RWPE1 (cell line): Measurements from ENCODE around the gene LRIG1.

Experiments
- CTCF ChIA-PET: fragments of 350-600 bp; sonication (Branson Sonifier 250); formaldehyde crosslinking; extraction: SDS; loops from one replicate; lab custom pipeline; 2021; lab: Yijun Ruan, JAX
- POLR2A ChIA-PET: fragments of 400-600 bp; formaldehyde crosslinking; extraction: SDS; loops from one replicate; lab custom pipeline; 2020; ENCODE audit warnings: antibody characterized with exemption; ENCODE audit not compliant: low non-redundant PET; lab: Yijun Ruan, JAX
- DNase-seq: peaks from one replicate; pipeline ENCODE4 v3.0.0; 2012; ENCODE audit warnings: low spot score
- H3K27ac ChIP-seq: fragments of 450-650 bp; 2 replicates; pipeline ENCODE4 v1.5.1; 2017
- CTCF ChIP-seq: fragments of 450-650 bp; conservative IDR thresholded peaks from 2 replicates; pipeline ENCODE4 v1.5.1; 2017; ENCODE audit warnings: low read depth, mild to moderate bottlenecking

Gene LRIG1

DNA sequence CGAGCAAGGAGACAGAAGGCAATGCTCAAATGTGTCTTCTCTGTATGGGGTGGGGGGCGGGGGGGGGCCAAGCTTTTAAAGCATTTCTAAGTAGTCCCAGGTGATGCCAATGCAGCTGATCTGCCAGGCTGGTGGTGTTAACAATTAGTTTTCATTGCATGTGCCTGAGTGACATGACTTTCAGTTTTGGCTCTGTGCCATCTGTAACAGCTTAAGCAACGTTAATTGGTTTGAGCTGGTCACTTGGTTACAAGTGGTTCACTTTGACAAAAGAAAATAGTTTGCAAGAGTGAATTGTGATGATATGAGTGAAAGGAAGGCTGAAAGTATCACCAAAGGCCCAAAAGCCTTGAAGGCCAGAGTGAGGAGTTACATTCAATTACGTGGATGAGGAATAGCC lies 26.4 kb upstream of the LRIG1 start:
- no peak for DNase-seq
- H3K27ac ChIP-seq, result no peak overlapping the region
- ChIA-PET POLR2A (no interaction called here), CTCF (no interaction called here)
- TF ChIP-seq CTCF, result no peak

GRCh38 chr3:66525771-66526170 lies 24.9 kb upstream of the LRIG1 start:
- ChIA-PET POLR2A (no interaction called here), CTCF (no interaction called here)
- no peak for TF ChIP-seq CTCF
- no peak overlapping the region for H3K27ac ChIP-seq
- DNase-seq, result no peak

GRCh38 chr3:66520724-66521123 lies 19.9 kb upstream of the LRIG1 start:
- POLR2A ChIA-PET, result no interaction called here
- CTCF ChIA-PET, result no interaction called here
- DNase-seq, result no peak
- TF ChIP-seq CTCF, result no peak
- H3K27ac ChIP-seq, result no peak overlapping the region

GRCh38 chr3:66518644-66519043 lies 17.8 kb upstream of the LRIG1 start:
- ChIA-PET CTCF (no interaction called here), POLR2A (no interaction called here)
- TF ChIP-seq CTCF, result no peak
- DNase-seq, result no peak
- H3K27ac ChIP-seq, result no peak overlapping the region

DNA sequence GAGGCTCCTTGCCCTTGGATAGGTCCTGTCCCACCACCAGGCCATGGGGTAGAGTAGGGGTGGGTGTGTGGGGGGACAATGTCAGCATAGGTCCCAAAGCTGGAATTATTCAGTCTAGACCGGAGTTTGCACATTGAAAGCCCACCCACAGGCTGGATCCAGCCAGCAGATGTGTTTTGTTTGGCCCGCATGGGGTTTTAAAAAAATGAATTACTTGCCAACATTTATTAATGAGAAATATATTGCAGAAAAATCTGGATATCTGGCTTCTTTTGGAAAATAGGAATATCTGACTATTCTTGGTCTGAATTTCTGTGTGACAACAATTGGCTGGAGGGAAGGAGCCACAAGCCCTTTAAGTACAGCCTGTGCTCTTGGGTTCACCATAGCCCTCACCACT lies 17.3 kb upstream of the LRIG1 start:
- ChIA-PET POLR2A (no interaction called here), CTCF (interaction anchor here (0.7 kb wide), 1 partner anchor 1903 kb away, joined by 3 read pairs; no protein-coding TSS in a partner anchor)
- DNase-seq, result no peak
- no peak overlapping the region for H3K27ac ChIP-seq
- no peak for TF ChIP-seq CTCF

DNA sequence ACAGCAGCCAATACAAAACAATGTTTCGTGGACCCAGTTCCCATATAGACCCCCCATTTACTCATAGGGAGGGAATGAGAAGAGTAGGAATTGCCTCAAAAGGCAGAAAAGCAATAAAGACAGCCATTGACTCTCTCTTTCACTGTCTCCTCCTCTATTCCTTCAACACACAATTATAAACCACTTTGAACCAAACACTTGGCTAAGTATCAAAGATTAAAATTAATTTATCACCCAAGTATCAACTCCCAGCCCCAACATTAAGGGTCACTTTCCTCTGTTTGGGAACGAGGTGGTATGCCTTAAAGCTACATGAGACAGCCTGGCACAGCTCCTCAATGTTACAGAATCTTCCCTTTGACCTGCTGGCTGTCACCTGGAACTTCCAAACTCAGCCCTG lies 16.4 kb upstream of the LRIG1 start:
- TF ChIP-seq CTCF, result no peak
- no peak for DNase-seq
- POLR2A ChIA-PET, result no interaction called here
- CTCF ChIA-PET, result no interaction called here
- no peak overlapping the region for H3K27ac ChIP-seq

DNA sequence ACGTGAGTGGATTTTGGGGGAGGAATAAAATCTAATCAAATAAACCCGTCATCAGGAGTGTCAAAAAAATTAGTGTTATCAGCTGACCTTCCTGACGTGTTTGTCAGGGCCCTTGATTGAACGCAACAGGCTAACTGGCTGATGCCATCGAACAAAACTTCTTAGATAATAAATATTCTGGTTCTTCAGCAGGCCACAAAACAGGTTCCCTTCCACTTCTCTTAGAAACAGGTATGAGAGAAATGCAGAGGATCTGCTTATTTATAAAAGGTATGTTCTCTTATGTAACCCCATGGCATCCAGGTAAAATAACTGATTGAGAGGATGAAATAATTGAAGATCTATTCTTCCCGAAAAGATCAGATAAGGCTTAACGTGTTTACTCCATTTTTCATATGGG lies 7.6 kb upstream of the LRIG1 start:
- ChIA-PET CTCF (no interaction called here), POLR2A (no interaction called here)
- no peak for TF ChIP-seq CTCF
- no peak for DNase-seq
- no peak overlapping the region for H3K27ac ChIP-seq
